Measurements from ENCODE around the gene COPS7B. TPM values are rescaled to one million over a fixed set of nuclear protein-coding genes. Genes with fewer than 3 reads are reported as not detected.
"Not testable (repeated sequence)": the region's sequence is repeated elsewhere in the genome, so short reads cannot be mapped to it uniquely, and the experiment has no call there.

Gene COPS7B
- polyA plus RNA-seq, 1 donor (not counting 4 experiments of a cell fraction or from before 2014, with no cell fraction given), result 53.3 TPM

DNA sequence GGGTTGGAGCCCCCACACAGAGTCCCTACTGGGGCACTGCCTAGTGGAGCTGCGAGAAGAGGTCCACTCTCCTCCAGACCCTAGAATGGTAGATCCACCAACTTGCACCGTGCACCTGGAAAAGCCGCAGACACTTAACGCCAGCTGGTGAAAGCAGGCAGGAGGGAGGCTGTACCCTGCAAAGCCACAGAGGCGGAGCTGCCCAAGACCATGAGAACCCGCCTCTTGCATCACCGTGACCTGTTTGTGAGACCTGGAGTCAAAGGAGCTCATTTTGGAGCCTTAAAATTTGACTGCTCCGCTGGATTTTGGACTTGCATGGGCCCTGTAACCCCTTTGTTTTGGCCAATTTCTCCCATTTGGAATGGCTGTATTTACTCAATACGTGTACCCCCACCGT is 37.2 kb upstream of the COPS7B start:
- H3K9me3 ChIP-seq (ENCODE audit: control insufficient read depth, low read depth, low read length); H3K79me2 ChIP-seq (ENCODE audit: control insufficient read depth, insufficient read depth, low read length); H2AFZ ChIP-seq (ENCODE audit: control insufficient read depth, low read length); DNase-seq (ENCODE audit: low read depth, low spot score); H4K20me1 ChIP-seq (ENCODE audit: control insufficient read depth, extremely low read depth, insufficient read depth, low read length); H3K4me3 ChIP-seq (ENCODE audit: control insufficient read depth in 2 of 3, extremely low read depth in 1 of 3, insufficient read depth in 2 of 3, low read depth in 1 of 3, low read length in 3 of 3); H3K27ac ChIP-seq (ENCODE audit: control insufficient read depth, insufficient read depth, low read length); H3K9ac ChIP-seq (ENCODE audit: control insufficient read depth, extremely low read depth, insufficient read depth, low read length); H3K9me1 ChIP-seq (ENCODE audit: control insufficient read depth, extremely low read depth, insufficient read depth, low read length); H3K27me3 ChIP-seq (ENCODE audit: control insufficient read depth, extremely low read depth, insufficient read depth, low read length); H3K4me1 ChIP-seq (ENCODE audit: control insufficient read depth, extremely low read depth, insufficient read depth, low read length); H3K4me2 ChIP-seq (ENCODE audit: control insufficient read depth, extremely low read depth, insufficient read depth, low read depth, low read length); H3K36me3 ChIP-seq (ENCODE audit: control insufficient read depth in 2 of 2, extremely low read depth in 1 of 2, insufficient read depth in 2 of 2, low read length in 2 of 2); FAIRE-seq; dilution Hi-C loops (cut with MboI; ENCODE audit: extremely low pct_ligation_motif_present, low sequenced_read_pairs): not testable (repeated sequence)

DNA sequence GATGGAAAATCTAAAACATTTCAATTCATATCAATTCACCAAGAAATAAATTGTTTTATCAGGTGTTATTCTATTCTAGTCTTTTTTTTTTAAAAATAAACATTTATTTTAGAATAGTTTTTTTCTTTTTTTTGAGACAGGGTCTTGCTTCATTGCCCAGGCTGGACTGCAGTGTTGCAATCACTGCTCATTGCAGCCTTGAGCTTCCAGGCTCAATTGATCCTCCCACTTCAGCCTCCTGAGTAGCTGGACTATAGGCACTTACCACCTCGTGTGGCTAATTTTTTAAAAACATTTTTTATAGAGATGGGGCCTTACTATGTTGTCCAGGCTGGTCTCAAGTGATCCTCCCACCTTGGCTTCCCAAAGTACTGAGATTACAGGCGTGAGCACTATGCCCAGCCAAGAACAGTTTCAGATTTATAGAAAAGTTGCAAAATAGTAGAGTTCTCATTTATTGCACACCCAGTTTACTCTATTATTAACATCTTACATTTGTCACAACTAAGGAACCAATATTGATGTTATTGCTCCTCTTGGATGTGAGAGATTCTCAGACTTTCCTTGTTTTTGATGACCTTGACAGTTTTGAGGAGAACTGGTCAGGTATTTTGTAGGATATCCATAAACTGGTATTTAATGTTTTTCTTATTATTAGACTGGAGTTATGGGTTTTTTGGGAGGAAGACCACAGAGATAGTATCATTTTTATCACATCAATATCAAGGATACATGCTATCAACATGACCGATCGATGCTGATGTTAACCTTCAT is 35.0 kb upstream of the COPS7B start:
- no peak overlapping the region for H3K4me3 ChIP-seq (ENCODE audit: control insufficient read depth in 2 of 3, extremely low read depth in 1 of 3, insufficient read depth in 2 of 3, low read depth in 1 of 3, low read length in 3 of 3)
- FAIRE-seq, result no peak
- H3K9me3 ChIP-seq (ENCODE audit: control insufficient read depth, low read depth, low read length), result no peaks in the 10 kb centered on the region
- no peak overlapping the region for H3K4me2 ChIP-seq (ENCODE audit: control insufficient read depth, extremely low read depth, insufficient read depth, low read depth, low read length)
- H4K20me1 ChIP-seq (ENCODE audit: control insufficient read depth, extremely low read depth, insufficient read depth, low read length), result no peaks in the 10 kb centered on the region
- DNase-seq (ENCODE audit: low read depth, low spot score), result no peak
- no peaks in the 10 kb centered on the region for H3K9me1 ChIP-seq (ENCODE audit: control insufficient read depth, extremely low read depth, insufficient read depth, low read length)
- no peak overlapping the region for H3K9ac ChIP-seq (ENCODE audit: control insufficient read depth, extremely low read depth, insufficient read depth, low read length)
- H3K4me1 ChIP-seq (ENCODE audit: control insufficient read depth, extremely low read depth, insufficient read depth, low read length), result no peaks in the 10 kb centered on the region
- TF ChIP-seq EZH2 (IDR thresholded peaks at IDR 0.05; ENCODE audit: low read length) (no peak), CTCF (optimal IDR thresholded peaks at IDR 0.05 in 1 of 3, IDR thresholded peaks at IDR 0.05 in 1 of 3, conservative IDR thresholded peaks at IDR 0.05 in 1 of 3; ENCODE audit: extremely low read depth in 1 of 3, insufficient read depth in 2 of 3, low read length in 3 of 3) (no peak)
- dilution Hi-C loops (cut with MboI; ENCODE audit: extremely low pct_ligation_motif_present, low sequenced_read_pairs), result no loop called here
- no peaks in the 10 kb centered on the region for H3K79me2 ChIP-seq (ENCODE audit: control insufficient read depth, insufficient read depth, low read length)
- H3K36me3 ChIP-seq (ENCODE audit: control insufficient read depth in 2 of 2, extremely low read depth in 1 of 2, insufficient read depth in 2 of 2, low read length in 2 of 2), result no peaks in the 10 kb centered on the region
- H3K27me3 ChIP-seq (ENCODE audit: control insufficient read depth, extremely low read depth, insufficient read depth, low read length), result no peaks in the 10 kb centered on the region
- no peak overlapping the region for H3K27ac ChIP-seq (ENCODE audit: control insufficient read depth, insufficient read depth, low read length)
- H2AFZ ChIP-seq (ENCODE audit: control insufficient read depth, low read length), result no peak overlapping the region

DNA sequence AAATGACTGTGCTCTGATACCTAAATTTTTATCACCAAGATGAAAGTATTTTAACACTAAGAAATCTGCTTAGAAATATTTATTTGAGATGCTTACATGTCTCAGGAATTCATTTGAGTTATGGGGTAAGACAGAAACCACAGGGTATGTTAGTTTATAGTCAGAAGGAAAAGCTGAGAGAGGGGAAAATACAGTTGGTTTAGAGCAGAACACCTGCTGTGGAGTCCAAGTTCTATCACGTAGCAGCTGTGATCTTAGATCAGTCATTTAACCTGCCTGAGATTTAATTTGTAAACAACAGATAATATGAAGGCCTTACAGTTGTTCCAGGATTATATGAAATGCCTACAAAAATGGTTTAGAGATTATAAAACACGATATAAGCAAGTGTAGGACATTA is 34.2 kb upstream of the COPS7B start:
- dilution Hi-C loops (cut with MboI; ENCODE audit: extremely low pct_ligation_motif_present, low sequenced_read_pairs), result no loop called here
- H3K36me3 ChIP-seq (ENCODE audit: control insufficient read depth in 2 of 2, extremely low read depth in 1 of 2, insufficient read depth in 2 of 2, low read length in 2 of 2), result no peaks in the 10 kb centered on the region
- FAIRE-seq (no peak), DNase-seq (ENCODE audit: low read depth, low spot score) (no peak)
- H3K9me3 ChIP-seq (ENCODE audit: control insufficient read depth, low read depth, low read length), result no peaks in the 10 kb centered on the region
- no peaks in the 10 kb centered on the region for H4K20me1 ChIP-seq (ENCODE audit: control insufficient read depth, extremely low read depth, insufficient read depth, low read length)
- no peak for TF ChIP-seq EZH2 (IDR thresholded peaks at IDR 0.05; ENCODE audit: low read length)
- TF ChIP-seq CTCF (optimal IDR thresholded peaks at IDR 0.05 in 1 of 3, IDR thresholded peaks at IDR 0.05 in 1 of 3, conservative IDR thresholded peaks at IDR 0.05 in 1 of 3; ENCODE audit: extremely low read depth in 1 of 3, insufficient read depth in 2 of 3, low read length in 3 of 3), result no peak
- H2AFZ ChIP-seq (ENCODE audit: control insufficient read depth, low read length), result no peak overlapping the region
- H3K9me1 ChIP-seq (ENCODE audit: control insufficient read depth, extremely low read depth, insufficient read depth, low read length), result no peaks in the 10 kb centered on the region
- H3K9ac ChIP-seq (ENCODE audit: control insufficient read depth, extremely low read depth, insufficient read depth, low read length), result no peak overlapping the region
- no peak overlapping the region for H3K4me3 ChIP-seq (ENCODE audit: control insufficient read depth in 2 of 3, extremely low read depth in 1 of 3, insufficient read depth in 2 of 3, low read depth in 1 of 3, low read length in 3 of 3)
- no peaks in the 10 kb centered on the region for H3K79me2 ChIP-seq (ENCODE audit: control insufficient read depth, insufficient read depth, low read length)
- H3K4me1 ChIP-seq (ENCODE audit: control insufficient read depth, extremely low read depth, insufficient read depth, low read length), result no peaks in the 10 kb centered on the region
- H3K4me2 ChIP-seq (ENCODE audit: control insufficient read depth, extremely low read depth, insufficient read depth, low read depth, low read length), result no peak overlapping the region
- no peak overlapping the region for H3K27ac ChIP-seq (ENCODE audit: control insufficient read depth, insufficient read depth, low read length)
- no peaks in the 10 kb centered on the region for H3K27me3 ChIP-seq (ENCODE audit: control insufficient read depth, extremely low read depth, insufficient read depth, low read length)

Data from keratinocyte (primary cell).